WTC11 (cell line): Measurements from ENCODE around the gene TRAF2. TPM values are rescaled to one million over a fixed set of nuclear protein-coding genes. Genes with fewer than 3 reads are reported as not detected.

Experiments used
- CBFB ChIP-seq: sonication (generic); formaldehyde crosslinking; IDR thresholded peaks from 2 replicates; pipeline ENCODE4 v1.8.1; 2022; ENCODE audit warnings: mild to moderate bottlenecking, low read depth, missing genetic modification reagents
- CREB1 ChIP-seq: sonication (generic); formaldehyde crosslinking; IDR thresholded peaks from 2 replicates; pipeline ENCODE4 v1.8.0; 2023; ENCODE audit warnings: mild to moderate bottlenecking, missing genetic modification reagents
- CTCF ChIP-seq: fragments of 200-600 bp; IDR thresholded peaks from 2 replicates; pipeline ENCODE4 v1.8.0; 2022; ENCODE audit warnings: antibody characterized with exemption
- EMX1 ChIP-seq: fragments of 250-450 bp; sonication (Bioruptor Pico); IDR thresholded peaks from 2 replicates; pipeline ENCODE4 v1.8.0; 2021; ENCODE audit warnings: mild to moderate bottlenecking
- FOXK1 ChIP-seq: sonication (generic); formaldehyde crosslinking; IDR thresholded peaks from 2 replicates; pipeline ENCODE4 v1.8.0; 2022; ENCODE audit warnings: mild to moderate bottlenecking, moderate library complexity, missing genetic modification reagents
- GABPB1 ChIP-seq: sonication (generic); formaldehyde crosslinking; IDR thresholded peaks from 2 replicates; pipeline ENCODE4 v1.8.1; 2023; ENCODE audit warnings: mild to moderate bottlenecking, missing genetic modification reagents
- GTF2I ChIP-seq: fragments of 250-450 bp; sonication (Bioruptor Pico); conservative IDR thresholded peaks from 2 replicates; pipeline ENCODE4 v1.4.0; 2021; ENCODE audit warnings: mild to moderate bottlenecking
- IRF2 ChIP-seq: sonication (generic); formaldehyde crosslinking; IDR thresholded peaks from 2 replicates; pipeline ENCODE4 v1.8.0; 2022; ENCODE audit warnings: low read depth, missing genetic modification reagents, borderline replicate concordance
- JAZF1 ChIP-seq: fragments of 250-450 bp; sonication (Bioruptor Pico); IDR thresholded peaks from 2 replicates; pipeline ENCODE4 v1.9.0; 2021; ENCODE audit warnings: moderate library complexity, mild to moderate bottlenecking, inconsistent platforms
- KAT7 ChIP-seq: sonication (generic); formaldehyde crosslinking; IDR thresholded peaks from 2 replicates; pipeline ENCODE4 v1.8.1; 2023; ENCODE audit warnings: missing genetic modification reagents, mild to moderate bottlenecking, borderline replicate concordance
- NFE2L1 ChIP-seq: sonication (generic); formaldehyde crosslinking; IDR thresholded peaks from 2 replicates; pipeline ENCODE4 v1.8.1; 2023; ENCODE audit warnings: missing genetic modification reagents
- NFYB ChIP-seq: sonication (generic); formaldehyde crosslinking; conservative IDR thresholded peaks from 2 replicates; pipeline ENCODE4 v1.8.0; 2022; ENCODE audit warnings: low read depth, missing genetic modification reagents
- OVOL2 ChIP-seq: fragments of 250-450 bp; sonication (Bioruptor Pico); IDR thresholded peaks from 2 replicates; pipeline ENCODE4 v1.9.0; 2021; ENCODE audit warnings: mild to moderate bottlenecking, borderline replicate concordance
- SMAD4 ChIP-seq: sonication (generic); formaldehyde crosslinking; IDR thresholded peaks from 2 replicates; pipeline ENCODE4 v1.8.0; 2022; ENCODE audit warnings: mild to moderate bottlenecking, missing genetic modification reagents
- SOX15 ChIP-seq: fragments of 250-450 bp; sonication (Bioruptor Pico); IDR thresholded peaks from 2 replicates; pipeline ENCODE4 v1.9.0; 2021; ENCODE audit warnings: mild to moderate bottlenecking
- TEAD1 ChIP-seq: sonication (generic); formaldehyde crosslinking; IDR thresholded peaks from 2 replicates; pipeline ENCODE4 v1.8.0; 2022; ENCODE audit warnings: mild to moderate bottlenecking, missing genetic modification reagents
- TEAD4 ChIP-seq: sonication (generic); formaldehyde crosslinking; IDR thresholded peaks from 2 replicates; pipeline ENCODE4 v1.8.0; 2022; ENCODE audit warnings: mild to moderate bottlenecking, missing genetic modification reagents
- ZNF121 ChIP-seq: sonication (generic); formaldehyde crosslinking; IDR thresholded peaks from 2 replicates; pipeline ENCODE4 v1.8.0; 2023; ENCODE audit warnings: missing genetic modification reagents
- ZNF219 ChIP-seq: sonication (generic); formaldehyde crosslinking; IDR thresholded peaks from 2 replicates; pipeline ENCODE4 v1.8.0; 2023; ENCODE audit warnings: missing genetic modification reagents, mild to moderate bottlenecking, borderline replicate concordance
- total RNA-seq: library from RNA; stranded (reverse); gene quantifications from 3 replicates; pipeline ENCODE4 v1.2.3, GENCODE V29; 2021
- TF ChIP-seq, protein P1 (sequence below): sonication (generic); formaldehyde crosslinking; IDR thresholded peaks from 2 replicates; pipeline ENCODE4 v1.8.0; 2023; ENCODE audit warnings: missing genetic modification reagents
- TF ChIP-seq, protein P2 (sequence below): sonication (generic); formaldehyde crosslinking; IDR thresholded peaks from 2 replicates; pipeline ENCODE4 v1.8.0; 2023; ENCODE audit warnings: mild to moderate bottlenecking, missing genetic modification reagents
- TF ChIP-seq, protein P3 (sequence below): sonication (generic); formaldehyde crosslinking; IDR thresholded peaks from 2 replicates; pipeline ENCODE4 v1.8.0; 2022; ENCODE audit warnings: mild to moderate bottlenecking, missing genetic modification reagents
- TF ChIP-seq, protein P4 (sequence below): sonication (generic); formaldehyde crosslinking; IDR thresholded peaks from 2 replicates; pipeline ENCODE4 v1.8.1; 2023; ENCODE audit warnings: mild to moderate bottlenecking, missing genetic modification reagents, moderate library complexity
- TF ChIP-seq, protein P5 (sequence below): fragments of 250-450 bp; sonication (Bioruptor Pico); IDR thresholded peaks from 2 replicates; pipeline ENCODE4 v1.8.0; 2021; ENCODE audit warnings: mild to moderate bottlenecking
- TF ChIP-seq, protein P6 (sequence below): fragments of 250-450 bp; sonication (Bioruptor Pico); IDR thresholded peaks from 2 replicates; pipeline ENCODE4 v1.9.0; 2021; ENCODE audit warnings: mild to moderate bottlenecking, borderline replicate concordance

Gene TRAF2
- total RNA-seq, 1 experiment from 2014 or later = 55.0 TPM

- TF ChIP-seq, protein P1, sequence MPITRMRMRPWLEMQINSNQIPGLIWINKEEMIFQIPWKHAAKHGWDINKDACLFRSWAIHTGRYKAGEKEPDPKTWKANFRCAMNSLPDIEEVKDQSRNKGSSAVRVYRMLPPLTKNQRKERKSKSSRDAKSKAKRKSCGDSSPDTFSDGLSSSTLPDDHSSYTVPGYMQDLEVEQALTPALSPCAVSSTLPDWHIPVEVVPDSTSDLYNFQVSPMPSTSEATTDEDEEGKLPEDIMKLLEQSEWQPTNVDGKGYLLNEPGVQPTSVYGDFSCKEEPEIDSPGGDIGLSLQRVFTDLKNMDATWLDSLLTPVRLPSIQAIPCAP (CRISPR knock-in tag) = no peak
- no peak for TF ChIP-seq EMX1 (CRISPR knock-in tag)
- TF ChIP-seq CBFB (CRISPR knock-in tag) = peak; percentile 53; the same call in 1 of the 2 replicates
- TF ChIP-seq, protein P2, sequence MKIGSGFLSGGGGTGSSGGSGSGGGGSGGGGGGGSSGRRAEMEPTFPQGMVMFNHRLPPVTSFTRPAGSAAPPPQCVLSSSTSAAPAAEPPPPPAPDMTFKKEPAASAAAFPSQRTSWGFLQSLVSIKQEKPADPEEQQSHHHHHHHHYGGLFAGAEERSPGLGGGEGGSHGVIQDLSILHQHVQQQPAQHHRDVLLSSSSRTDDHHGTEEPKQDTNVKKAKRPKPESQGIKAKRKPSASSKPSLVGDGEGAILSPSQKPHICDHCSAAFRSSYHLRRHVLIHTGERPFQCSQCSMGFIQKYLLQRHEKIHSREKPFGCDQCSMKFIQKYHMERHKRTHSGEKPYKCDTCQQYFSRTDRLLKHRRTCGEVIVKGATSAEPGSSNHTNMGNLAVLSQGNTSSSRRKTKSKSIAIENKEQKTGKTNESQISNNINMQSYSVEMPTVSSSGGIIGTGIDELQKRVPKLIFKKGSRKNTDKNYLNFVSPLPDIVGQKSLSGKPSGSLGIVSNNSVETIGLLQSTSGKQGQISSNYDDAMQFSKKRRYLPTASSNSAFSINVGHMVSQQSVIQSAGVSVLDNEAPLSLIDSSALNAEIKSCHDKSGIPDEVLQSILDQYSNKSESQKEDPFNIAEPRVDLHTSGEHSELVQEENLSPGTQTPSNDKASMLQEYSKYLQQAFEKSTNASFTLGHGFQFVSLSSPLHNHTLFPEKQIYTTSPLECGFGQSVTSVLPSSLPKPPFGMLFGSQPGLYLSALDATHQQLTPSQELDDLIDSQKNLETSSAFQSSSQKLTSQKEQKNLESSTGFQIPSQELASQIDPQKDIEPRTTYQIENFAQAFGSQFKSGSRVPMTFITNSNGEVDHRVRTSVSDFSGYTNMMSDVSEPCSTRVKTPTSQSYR = no peak; the same call in 1 of the 2 replicates
- TF ChIP-seq, protein P3, sequence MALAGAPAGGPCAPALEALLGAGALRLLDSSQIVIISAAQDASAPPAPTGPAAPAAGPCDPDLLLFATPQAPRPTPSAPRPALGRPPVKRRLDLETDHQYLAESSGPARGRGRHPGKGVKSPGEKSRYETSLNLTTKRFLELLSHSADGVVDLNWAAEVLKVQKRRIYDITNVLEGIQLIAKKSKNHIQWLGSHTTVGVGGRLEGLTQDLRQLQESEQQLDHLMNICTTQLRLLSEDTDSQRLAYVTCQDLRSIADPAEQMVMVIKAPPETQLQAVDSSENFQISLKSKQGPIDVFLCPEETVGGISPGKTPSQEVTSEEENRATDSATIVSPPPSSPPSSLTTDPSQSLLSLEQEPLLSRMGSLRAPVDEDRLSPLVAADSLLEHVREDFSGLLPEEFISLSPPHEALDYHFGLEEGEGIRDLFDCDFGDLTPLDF (CRISPR knock-in tag) = no peak
- TF ChIP-seq CTCF = peak; percentile 99
- no peak for TF ChIP-seq KAT7 (CRISPR knock-in tag)
- no peak for TF ChIP-seq GTF2I (CRISPR knock-in tag)
- TF ChIP-seq IRF2 (CRISPR knock-in tag) = no peak
- TF ChIP-seq, protein P4, sequence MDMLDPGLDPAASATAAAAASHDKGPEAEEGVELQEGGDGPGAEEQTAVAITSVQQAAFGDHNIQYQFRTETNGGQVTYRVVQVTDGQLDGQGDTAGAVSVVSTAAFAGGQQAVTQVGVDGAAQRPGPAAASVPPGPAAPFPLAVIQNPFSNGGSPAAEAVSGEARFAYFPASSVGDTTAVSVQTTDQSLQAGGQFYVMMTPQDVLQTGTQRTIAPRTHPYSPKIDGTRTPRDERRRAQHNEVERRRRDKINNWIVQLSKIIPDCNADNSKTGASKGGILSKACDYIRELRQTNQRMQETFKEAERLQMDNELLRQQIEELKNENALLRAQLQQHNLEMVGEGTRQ = no peak; the same call in 1 of the 2 replicates
- no peak for TF ChIP-seq ZNF219 (CRISPR knock-in tag)
- TF ChIP-seq GABPB1 (CRISPR knock-in tag) = 0 out of 2 replicates have a peak, but pooled peaks have one; percentile 21
- TF ChIP-seq TEAD4 (CRISPR knock-in tag) = no peak
- TF ChIP-seq, protein P5, sequence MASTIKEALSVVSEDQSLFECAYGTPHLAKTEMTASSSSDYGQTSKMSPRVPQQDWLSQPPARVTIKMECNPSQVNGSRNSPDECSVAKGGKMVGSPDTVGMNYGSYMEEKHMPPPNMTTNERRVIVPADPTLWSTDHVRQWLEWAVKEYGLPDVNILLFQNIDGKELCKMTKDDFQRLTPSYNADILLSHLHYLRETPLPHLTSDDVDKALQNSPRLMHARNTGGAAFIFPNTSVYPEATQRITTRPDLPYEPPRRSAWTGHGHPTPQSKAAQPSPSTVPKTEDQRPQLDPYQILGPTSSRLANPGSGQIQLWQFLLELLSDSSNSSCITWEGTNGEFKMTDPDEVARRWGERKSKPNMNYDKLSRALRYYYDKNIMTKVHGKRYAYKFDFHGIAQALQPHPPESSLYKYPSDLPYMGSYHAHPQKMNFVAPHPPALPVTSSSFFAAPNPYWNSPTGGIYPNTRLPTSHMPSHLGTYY (CRISPR knock-in tag) = no peak
- TF ChIP-seq CREB1 (CRISPR knock-in tag) = no peak
- no peak for TF ChIP-seq JAZF1 (CRISPR knock-in tag)
- no peak for TF ChIP-seq NFYB (CRISPR knock-in tag)
- no peak for TF ChIP-seq OVOL2
- no peak for TF ChIP-seq SOX15 (CRISPR knock-in tag)
- TF ChIP-seq, protein P6, sequence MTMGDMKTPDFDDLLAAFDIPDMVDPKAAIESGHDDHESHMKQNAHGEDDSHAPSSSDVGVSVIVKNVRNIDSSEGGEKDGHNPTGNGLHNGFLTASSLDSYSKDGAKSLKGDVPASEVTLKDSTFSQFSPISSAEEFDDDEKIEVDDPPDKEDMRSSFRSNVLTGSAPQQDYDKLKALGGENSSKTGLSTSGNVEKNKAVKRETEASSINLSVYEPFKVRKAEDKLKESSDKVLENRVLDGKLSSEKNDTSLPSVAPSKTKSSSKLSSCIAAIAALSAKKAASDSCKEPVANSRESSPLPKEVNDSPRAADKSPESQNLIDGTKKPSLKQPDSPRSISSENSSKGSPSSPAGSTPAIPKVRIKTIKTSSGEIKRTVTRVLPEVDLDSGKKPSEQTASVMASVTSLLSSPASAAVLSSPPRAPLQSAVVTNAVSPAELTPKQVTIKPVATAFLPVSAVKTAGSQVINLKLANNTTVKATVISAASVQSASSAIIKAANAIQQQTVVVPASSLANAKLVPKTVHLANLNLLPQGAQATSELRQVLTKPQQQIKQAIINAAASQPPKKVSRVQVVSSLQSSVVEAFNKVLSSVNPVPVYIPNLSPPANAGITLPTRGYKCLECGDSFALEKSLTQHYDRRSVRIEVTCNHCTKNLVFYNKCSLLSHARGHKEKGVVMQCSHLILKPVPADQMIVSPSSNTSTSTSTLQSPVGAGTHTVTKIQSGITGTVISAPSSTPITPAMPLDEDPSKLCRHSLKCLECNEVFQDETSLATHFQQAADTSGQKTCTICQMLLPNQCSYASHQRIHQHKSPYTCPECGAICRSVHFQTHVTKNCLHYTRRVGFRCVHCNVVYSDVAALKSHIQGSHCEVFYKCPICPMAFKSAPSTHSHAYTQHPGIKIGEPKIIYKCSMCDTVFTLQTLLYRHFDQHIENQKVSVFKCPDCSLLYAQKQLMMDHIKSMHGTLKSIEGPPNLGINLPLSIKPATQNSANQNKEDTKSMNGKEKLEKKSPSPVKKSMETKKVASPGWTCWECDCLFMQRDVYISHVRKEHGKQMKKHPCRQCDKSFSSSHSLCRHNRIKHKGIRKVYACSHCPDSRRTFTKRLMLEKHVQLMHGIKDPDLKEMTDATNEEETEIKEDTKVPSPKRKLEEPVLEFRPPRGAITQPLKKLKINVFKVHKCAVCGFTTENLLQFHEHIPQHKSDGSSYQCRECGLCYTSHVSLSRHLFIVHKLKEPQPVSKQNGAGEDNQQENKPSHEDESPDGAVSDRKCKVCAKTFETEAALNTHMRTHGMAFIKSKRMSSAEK (CRISPR knock-in tag) = no peak
- no peak for TF ChIP-seq SMAD4 (CRISPR knock-in tag)
- no peak for TF ChIP-seq ZNF121 (CRISPR knock-in tag)
- no peak for TF ChIP-seq NFE2L1 (CRISPR knock-in tag)
- TF ChIP-seq TEAD1 = no peak
- peak; percentile 36; the same call in 1 of the 2 replicates for TF ChIP-seq FOXK1 (CRISPR knock-in tag)
These were observed 58.4 kb downstream of the TRAF2 start, which contains the start of the genes C8G and FBXW5 (continued) for GRCh38 chr9:136944519-136945332.
